PC-3 (cell line): ENCODE results near the gene HUNK. TPM values are rescaled to one million over a fixed set of nuclear protein-coding genes. Genes with fewer than 3 reads are reported as not detected.

Source experiments
- ATAC-seq: fragments of 200-7000 bp; cut with Tn5 transposase; 2 replicates; pipeline ENCODE4 v1.9.1; 2020; ENCODE audit warnings: mild to moderate bottlenecking, moderate library complexity
- BruUV-seq: library from RNA; stranded (reverse); fragments of 400-500 nt; replicated peaks from 2 replicates; lab custom pipeline; 2021; lab: Mats Ljungman, UMichigan
- CTCF ChIA-PET: fragments of 300-600 bp; sonication (Branson Sonifier 250); formaldehyde crosslinking; loops from one replicate; lab custom pipeline; 2022; ENCODE audit warnings: antibody characterized with exemption; lab: Charles Lee
- POLR2A ChIA-PET: fragments of 300-600 bp; sonication (Branson Sonifier 250); formaldehyde crosslinking; loops from one replicate; lab custom pipeline; 2022; ENCODE audit warnings: antibody characterized with exemption; ENCODE audit not compliant: unreplicated experiment; lab: Charles Lee
- DNase-seq: peaks from one replicate; pipeline ENCODE4 v3.0.0-alpha.2; 2015
- H2AFZ ChIP-seq: fragments of 300-600 bp; sonication (generic); 2 replicates; pipeline ENCODE4 v1.6.0; 2016; ENCODE audit warnings: antibody characterized with exemption, low read length
- H3F3A ChIP-seq: fragments of 300-600 bp; sonication (generic); one replicate; pipeline ENCODE4 v1.6.0; 2017; ENCODE audit warnings: antibody characterized with exemption, low read length, control low read depth, mild to moderate bottlenecking; ENCODE audit not compliant: unreplicated experiment
- H3K27ac ChIP-seq: fragments of 300-600 bp; sonication (generic); 2 replicates; pipeline ENCODE4 v1.5.1; 2016; ENCODE audit warnings: mild to moderate bottlenecking, low read length
- H3K27me3 ChIP-seq: fragments of 300-600 bp; sonication (generic); 2 replicates; pipeline ENCODE4 v1.6.1; 2016; ENCODE audit warnings: low read length, mixed read lengths
- H3K36me3 ChIP-seq: fragments of 300-600 bp; sonication (generic); 2 replicates; pipeline ENCODE4 v1.6.1; 2016; ENCODE audit warnings: low read depth, mixed run types, low read length, mixed read lengths
- H3K4me1 ChIP-seq: fragments of 300-600 bp; sonication (generic); 2 replicates; pipeline ENCODE4 v1.5.1; 2016; ENCODE audit warnings: low read length; ENCODE audit not compliant: insufficient read depth
- H3K4me2 ChIP-seq: fragments of 300-600 bp; sonication (generic); 2 replicates; pipeline ENCODE4 v1.6.0; 2016; ENCODE audit warnings: low read length
- H3K4me3 ChIP-seq: fragments of 300-600 bp; sonication (generic); 2 replicates; pipeline ENCODE4 v1.5.1; 2016; ENCODE audit warnings: mild to moderate bottlenecking, low read length, mixed read lengths
- H3K79me2 ChIP-seq: fragments of 300-600 bp; sonication (generic); 2 replicates; pipeline ENCODE4 v1.6.1; 2017; ENCODE audit warnings: low read length, mixed read lengths
- H3K9ac ChIP-seq: fragments of 300-600 bp; sonication (generic); 2 replicates; pipeline ENCODE4 v1.6.0; 2016; ENCODE audit warnings: mild to moderate bottlenecking, low read length
- H3K9me2 ChIP-seq: fragments of 300-600 bp; sonication (generic); replicated peaks from 2 replicates; pipeline ENCODE4 v1.6.1; 2016; ENCODE audit warnings: mixed run types, low read length, mixed read lengths
- H3K9me3 ChIP-seq: fragments of 300-600 bp; sonication (generic); 2 replicates; pipeline ENCODE4 v1.6.1; 2016; ENCODE audit warnings: low read length, mixed read lengths
- H4K20me1 ChIP-seq: fragments of 300-600 bp; sonication (generic); 2 replicates; pipeline ENCODE4 v1.6.1; 2016; ENCODE audit warnings: low read length, mixed read lengths
- EZH2 ChIP-seq: fragments of 300-600 bp; sonication (generic); IDR thresholded peaks from one replicate; pipeline ENCODE4 v1.6.1; 2017; ENCODE audit warnings: antibody characterized with exemption, mild to moderate bottlenecking, low read length; ENCODE audit not compliant: unreplicated experiment
- EZH2phosphoT487 ChIP-seq: fragments of 300-600 bp; sonication (generic); IDR thresholded peaks from 2 replicates; pipeline ENCODE4 v1.6.1; 2018; ENCODE audit warnings: mild to moderate bottlenecking, antibody characterized with exemption, low read length, borderline replicate concordance
- intact Hi-C: fragments of 100-400 bp; cut with micrococcal nuclease; formaldehyde crosslinking; loops from 2 replicates; pipeline ENCODE4 v1.9.0; 2023
- total RNA-seq: library from RNA; depleted of rRNA; stranded (reverse); fragments of >200 nt; gene quantifications from 2 replicates; pipeline ENCODE4 v1.2.3, GENCODE V29; 2014
- TF ChIP-seq, protein P1 (sequence below): fragments of 300-600 bp; sonication (generic); conservative IDR thresholded peaks from 2 replicates; pipeline ENCODE4 v1.5.1; 2017; ENCODE audit warnings: antibody characterized with exemption, low read depth, mild to moderate bottlenecking, low read length

HUNK gene
- total RNA-seq, 1 experiment from 2014 or later, result not detected

DNA sequence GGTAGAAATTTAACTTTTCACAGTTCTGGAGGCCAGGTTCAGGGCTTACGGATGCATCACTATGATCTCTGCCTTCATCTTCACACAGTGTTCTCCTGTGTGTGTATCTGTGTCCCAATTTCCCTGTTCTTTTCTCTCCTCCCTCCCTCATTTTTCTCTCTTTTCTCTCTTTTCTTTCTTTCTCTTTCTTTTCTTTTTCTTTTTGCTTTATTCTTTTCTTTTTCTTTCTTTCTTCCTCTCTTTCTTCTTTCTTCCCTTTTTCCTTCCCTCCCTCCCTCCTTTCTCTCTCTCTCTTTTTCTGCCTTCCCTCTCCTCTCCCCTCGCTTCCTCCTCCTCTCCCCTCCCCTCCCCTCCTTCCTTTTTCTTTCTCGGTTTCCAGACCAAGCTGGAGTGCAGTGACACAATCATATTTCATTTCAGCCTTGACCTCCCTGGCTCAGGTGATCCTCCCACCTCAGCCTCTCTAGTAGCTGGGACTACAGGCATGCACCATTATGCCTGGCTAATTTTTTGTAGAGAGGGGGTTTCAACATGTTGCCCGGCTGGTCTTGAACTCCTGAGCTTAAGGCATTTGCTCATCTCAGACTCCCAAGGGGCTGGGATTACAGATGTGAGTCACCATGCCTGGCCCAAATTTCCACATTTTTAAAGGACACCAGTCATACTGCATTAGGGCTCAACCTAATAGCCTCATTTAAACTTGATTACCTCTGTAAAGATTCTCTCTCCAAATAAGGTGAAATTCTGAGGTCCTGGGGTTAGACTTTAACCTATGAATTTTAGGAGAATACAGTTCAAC is 115.9 kb downstream of the HUNK start:
- POLR2A ChIA-PET, result no interaction called here
- ATAC-seq, result no peak
- BruUV-seq, result no TSS peak

GRCh38 chr21:31991356-31992331 is 118.8 kb downstream of the HUNK start:
- Histone ChIP-seq H4K20me1 (no peaks in the 10 kb centered on the region), H3K27me3 (peaks cover 87% of the 10 kb centered on the region), H3K27ac (no peak overlapping the region), H2AFZ (no peak overlapping the region), H3K4me2 (no peak overlapping the region), H3K36me3 (no peaks in the 10 kb centered on the region), H3K9me2 (no peaks in the 10 kb centered on the region), H3K79me2 (no peaks in the 10 kb centered on the region), H3K9ac (no peak overlapping the region), H3K4me1 (no peaks in the 10 kb centered on the region), H3F3A (no peaks in the 10 kb centered on the region), H3K9me3 (no peaks in the 10 kb centered on the region), H3K4me3 (no peak overlapping the region)
- no peak for ATAC-seq
- no TSS peak for BruUV-seq
- ChIA-PET POLR2A (no interaction called here), CTCF (no interaction called here)
- intact Hi-C loops, result no loop called here
- no peak for DNase-seq
- TF ChIP-seq EZH2 (no peak), EZH2phosphoT487 (no peak)
- TF ChIP-seq, protein P1, sequence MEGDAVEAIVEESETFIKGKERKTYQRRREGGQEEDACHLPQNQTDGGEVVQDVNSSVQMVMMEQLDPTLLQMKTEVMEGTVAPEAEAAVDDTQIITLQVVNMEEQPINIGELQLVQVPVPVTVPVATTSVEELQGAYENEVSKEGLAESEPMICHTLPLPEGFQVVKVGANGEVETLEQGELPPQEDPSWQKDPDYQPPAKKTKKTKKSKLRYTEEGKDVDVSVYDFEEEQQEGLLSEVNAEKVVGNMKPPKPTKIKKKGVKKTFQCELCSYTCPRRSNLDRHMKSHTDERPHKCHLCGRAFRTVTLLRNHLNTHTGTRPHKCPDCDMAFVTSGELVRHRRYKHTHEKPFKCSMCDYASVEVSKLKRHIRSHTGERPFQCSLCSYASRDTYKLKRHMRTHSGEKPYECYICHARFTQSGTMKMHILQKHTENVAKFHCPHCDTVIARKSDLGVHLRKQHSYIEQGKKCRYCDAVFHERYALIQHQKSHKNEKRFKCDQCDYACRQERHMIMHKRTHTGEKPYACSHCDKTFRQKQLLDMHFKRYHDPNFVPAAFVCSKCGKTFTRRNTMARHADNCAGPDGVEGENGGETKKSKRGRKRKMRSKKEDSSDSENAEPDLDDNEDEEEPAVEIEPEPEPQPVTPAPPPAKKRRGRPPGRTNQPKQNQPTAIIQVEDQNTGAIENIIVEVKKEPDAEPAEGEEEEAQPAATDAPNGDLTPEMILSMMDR, result no peak

More for the DNA sequence above, 115.9 kb downstream of the HUNK start:
- H3K4me1 ChIP-seq, result no peaks in the 10 kb centered on the region
- no peaks in the 10 kb centered on the region for H3K36me3 ChIP-seq
- H3K27me3 ChIP-seq, result peaks cover 80% of the 10 kb centered on the region
- intact Hi-C loops, result no loop called here
- H3K9me3 ChIP-seq, result no peaks in the 10 kb centered on the region
- TF ChIP-seq, protein P1, result no peak
- TF ChIP-seq EZH2phosphoT487, result no peak
- TF ChIP-seq EZH2, result no peak
- no peak overlapping the region for H3K4me3 ChIP-seq
- CTCF ChIA-PET, result no interaction called here
- H2AFZ ChIP-seq, result no peak overlapping the region
- H3K9me2 ChIP-seq, result no peaks in the 10 kb centered on the region
- H3K4me2 ChIP-seq, result no peak overlapping the region
- H3K79me2 ChIP-seq, result no peaks in the 10 kb centered on the region
- H3K9ac ChIP-seq, result no peak overlapping the region
- H4K20me1 ChIP-seq, result no peaks in the 10 kb centered on the region
- no peaks in the 10 kb centered on the region for H3F3A ChIP-seq
- no peak overlapping the region for H3K27ac ChIP-seq
- no peak for DNase-seq
